GM19193 (cell line): Measurements from ENCODE around the gene GCNT4.

ENCODE experiments used
- POLR2A ChIP-seq: IDR thresholded peaks from 4 replicates; pipeline ENCODE4 v1.6.1; 2011; ENCODE audit not compliant: insufficient read depth, insufficient read length; ENCODE audit errors: extremely low read depth

Gene GCNT4

DNA sequence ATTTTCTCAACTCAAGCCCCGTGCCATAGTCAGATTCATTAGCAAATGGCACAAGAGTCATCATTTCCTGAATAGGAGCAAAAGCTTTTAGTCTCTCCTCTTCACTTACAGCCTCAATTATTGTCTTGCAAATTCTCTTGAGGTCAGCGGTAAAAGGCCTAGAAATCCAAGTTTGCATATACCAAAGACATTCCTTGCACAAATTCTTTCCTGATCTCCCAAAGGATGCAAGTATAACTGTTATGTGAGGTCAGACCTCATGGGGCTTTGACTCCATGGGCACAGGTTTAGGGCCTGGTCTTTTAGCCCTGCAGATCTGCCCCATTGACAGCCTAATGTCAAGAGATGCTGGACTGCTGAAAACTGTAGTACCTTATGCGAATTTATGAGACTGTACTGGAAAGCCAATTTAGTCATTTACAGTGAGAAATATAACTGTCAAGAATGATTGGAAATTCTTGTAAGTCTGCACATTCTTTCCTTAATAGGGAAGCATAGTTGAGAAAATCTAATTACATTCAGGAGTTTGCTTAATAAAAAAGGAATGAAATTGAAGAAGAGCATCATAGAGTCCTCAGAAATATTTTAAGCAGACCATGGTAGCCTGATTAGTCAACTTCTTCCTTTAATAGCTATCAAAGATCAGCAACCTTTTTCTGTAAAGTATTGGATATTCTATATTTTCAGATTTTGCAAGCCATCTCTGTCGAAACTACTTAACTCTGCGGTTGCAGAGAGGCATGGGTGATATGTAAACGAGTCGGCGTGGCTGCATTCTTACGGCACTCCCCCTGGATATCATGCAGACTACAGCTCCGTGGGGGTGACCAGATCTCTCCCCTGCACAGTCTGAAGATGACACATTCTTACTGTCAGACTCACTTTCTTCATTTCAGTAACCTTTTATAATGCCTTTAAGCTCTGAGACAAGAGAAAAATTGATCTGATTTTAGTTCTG lies 45.2 kb downstream of the GCNT4 start:
- TF ChIP-seq POLR2A = no peak

DNA sequence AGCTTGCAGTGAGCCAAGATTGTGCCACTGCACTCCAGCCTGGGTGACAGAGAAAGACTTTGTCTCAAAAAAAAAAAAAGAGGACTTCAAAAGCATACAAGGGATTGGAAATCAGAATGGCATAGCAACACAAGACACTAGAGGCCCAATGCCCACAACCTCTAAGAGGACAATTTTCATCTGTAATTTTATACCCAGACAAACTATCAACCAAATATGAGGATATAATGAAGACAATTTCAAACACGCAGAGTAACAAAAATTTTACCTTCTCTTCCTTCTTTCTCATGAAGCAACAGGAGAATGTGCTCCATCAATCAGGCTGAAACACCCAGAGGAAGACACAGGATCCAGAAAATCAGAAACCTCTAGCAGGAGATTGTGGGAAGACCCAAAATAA lies 46.8 kb downstream of the GCNT4 start:
- TF ChIP-seq POLR2A = no peak
